Activated CD4-positive, alpha-beta T cell treated with anti-CD3 and anti-CD28 coated beads for 4 hours (primary cell): ENCODE results near the gene ARF4.
"Not testable (repeated sequence)": the region's sequence is repeated elsewhere in the genome, so short reads cannot be mapped to it uniquely, and the experiment has no call there.

Source experiments
- DNase-seq, 2 donors: peaks; one replicate each; pipeline ENCODE4 v3.0.0-alpha.2; 2020

ARF4 gene

DNA sequence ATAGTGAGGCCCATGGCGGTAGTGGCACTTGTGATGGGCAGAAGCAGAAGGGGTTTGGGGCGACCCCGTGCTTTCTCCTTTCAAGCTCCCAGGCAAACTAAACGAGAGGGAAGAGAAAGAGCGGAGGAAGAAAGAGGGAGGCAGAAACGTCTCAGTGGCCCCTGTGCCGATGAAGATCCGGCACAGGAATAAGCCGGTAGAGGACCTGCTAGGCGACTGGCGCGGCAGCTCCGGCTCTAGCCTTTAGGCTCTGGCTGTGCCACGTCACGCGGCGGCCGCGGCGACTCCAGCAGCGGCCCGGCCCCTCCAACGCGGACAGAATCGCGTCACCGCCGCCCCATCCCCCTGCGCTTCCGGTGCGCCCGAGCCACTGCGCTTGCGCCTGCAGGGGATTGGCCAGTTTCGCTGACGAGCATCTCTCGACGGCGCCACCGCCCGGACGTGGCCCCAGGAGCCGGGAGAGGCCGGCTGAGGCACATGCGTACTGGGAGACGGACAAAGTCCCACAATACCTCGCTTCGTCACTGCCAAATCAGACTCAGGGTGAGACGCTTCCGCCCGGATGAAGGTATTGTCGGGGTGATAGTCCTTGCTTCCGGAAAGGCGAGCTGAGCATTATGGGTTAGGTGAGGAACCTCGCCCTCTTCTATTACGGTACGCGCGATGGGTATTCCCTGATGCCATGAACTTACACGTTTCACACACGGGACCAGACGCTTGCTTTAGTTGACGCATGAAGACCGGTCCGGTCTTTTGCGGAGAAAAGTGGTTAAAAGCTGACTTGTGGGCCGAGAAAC, at the start of gene ARF4:
TSS of gene ARF4 (minus strand) at position 218 of the 797 bp plus-strand sequence. CDS start at position 14, 204 bp downstream.
- DNase-seq = peak; percentile 98 to 99

DNA sequence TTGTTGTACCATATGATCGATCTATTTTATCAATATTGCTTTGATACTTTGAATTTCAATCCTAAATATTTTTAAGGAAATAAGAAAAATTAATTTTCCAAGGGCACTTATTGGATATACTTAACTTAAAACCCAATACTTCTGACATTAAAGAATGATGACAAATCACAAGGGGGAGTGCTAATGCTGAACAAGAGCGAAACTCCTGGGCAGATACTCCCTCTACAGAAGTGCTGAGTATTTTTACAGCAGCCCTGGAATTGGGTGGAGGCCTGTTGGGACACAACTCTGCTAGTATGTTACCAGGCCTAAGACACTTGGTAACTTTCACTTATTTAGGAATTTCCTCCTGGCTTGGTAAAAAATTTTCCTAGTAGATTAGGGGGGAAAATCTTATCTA, 49.6 kb upstream of the ARF4 start:
- DNase-seq = no peak

DNA sequence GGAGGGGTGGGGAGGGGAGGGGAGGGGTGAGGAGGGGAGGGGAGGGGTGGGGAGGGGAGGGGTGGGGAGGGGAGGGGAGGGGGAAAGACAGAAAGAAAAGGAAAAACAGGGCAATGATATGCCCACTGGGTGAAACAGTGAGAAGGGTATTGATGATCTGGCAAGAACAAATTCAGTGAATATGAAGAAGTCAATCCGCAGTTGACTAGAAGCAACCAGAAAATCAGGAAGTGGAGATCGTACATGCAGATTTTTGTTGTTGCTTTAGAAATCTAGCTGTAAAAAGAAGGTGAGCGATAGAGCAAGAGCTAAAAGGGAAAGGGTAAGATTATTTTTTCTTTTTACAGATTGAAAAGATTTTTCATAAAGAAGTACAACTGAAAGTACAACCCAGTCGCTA, 47.6 kb upstream of the ARF4 start:
- no peak for DNase-seq

DNA sequence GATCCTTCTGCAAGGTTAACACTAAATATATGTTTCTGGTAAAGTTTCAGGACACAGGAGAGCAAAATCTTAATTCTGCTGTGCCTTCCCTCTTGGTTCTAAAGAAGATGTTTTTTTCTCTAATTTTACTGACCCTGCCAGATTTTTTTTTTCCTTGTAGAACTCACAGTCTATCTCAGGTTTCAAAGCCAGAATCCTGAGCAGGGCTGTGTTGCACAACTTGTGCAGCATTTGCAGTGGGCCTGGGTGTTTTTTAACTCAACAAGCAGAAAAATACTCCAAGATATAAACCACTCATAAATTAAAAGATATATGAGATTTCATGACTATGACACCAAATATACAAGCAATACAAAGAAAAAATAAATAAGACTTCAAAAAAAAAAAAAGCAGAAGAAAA, 40.2 kb upstream of the ARF4 start:
- no peak for DNase-seq

DNA sequence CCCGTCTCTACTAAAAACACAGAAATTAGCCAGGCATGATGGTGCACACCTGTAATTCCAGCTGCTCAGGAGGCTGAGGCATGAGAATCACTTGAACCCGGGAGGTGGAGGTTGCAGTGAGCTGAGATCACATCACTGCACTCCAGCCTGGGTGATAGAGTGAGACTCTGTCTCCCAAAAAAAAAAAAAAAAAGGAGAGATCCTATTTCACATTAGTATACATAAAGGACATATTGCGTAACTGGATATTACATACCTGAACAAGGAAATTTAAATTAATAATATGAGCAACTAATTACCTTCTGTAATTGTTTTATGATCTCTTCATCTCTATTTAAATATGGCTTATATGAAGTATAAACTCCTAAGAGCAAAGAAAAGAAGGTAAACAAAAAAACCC, 37.1 kb upstream of the ARF4 start:
- DNase-seq = not testable (repeated sequence)

DNA sequence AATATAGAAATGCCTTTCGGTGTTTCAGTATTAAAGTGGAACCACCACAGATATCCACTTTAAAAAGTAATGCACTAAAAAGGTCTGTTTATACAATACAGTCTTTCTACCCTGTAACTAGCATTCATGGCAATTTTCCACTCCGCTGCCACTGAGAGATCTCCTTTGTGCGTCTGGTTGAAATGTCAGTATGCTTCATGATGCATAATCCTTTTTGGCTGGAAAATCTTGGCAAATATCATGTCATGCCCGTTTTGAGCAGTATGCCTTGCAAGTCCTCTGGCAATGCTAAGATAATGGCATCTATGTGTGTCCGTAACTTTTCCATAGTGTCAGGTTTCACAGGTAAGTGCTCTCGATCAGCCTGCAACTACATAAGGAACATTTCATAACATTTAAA, 30.8 kb upstream of the ARF4 start:
- no peak for DNase-seq

DNA sequence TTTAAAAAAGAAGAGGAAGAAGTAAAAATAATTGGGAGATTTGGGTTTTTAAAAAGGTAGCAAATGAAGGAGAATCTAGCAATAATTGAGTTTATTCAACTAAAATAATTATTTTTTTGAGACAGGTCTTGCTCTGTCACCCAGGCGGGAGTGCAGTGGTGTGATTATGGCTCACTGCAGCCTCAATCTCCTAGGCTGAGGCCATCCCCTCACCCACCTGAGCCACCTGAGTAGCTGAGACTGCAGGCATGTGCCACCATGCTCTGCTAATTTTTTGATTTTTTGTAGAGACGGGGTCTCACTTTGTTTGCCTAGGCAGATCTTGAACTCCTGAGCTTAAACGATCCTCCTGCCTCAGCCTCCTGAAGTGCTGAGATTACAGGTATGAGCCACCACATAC, 27.7 kb upstream of the ARF4 start:
- DNase-seq = no peak

DNA sequence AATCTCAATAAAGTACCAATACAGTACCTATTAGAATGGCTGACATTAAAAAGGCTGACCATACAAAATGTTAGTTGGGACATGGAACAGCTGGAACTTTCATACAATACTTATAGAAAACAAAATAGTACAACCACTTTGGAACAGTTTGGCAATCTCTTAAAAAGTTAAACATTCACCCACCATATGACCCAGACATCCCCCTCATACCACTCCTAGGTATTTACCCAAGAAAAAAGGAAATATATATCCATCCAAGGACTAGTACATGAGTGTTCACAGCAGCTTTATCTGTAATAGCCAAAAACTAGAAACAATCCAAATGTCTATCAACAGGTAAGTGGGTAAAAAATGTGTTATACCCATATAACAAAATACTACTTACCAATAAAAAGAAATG, 25.2 kb upstream of the ARF4 start:
- DNase-seq = no peak

DNA sequence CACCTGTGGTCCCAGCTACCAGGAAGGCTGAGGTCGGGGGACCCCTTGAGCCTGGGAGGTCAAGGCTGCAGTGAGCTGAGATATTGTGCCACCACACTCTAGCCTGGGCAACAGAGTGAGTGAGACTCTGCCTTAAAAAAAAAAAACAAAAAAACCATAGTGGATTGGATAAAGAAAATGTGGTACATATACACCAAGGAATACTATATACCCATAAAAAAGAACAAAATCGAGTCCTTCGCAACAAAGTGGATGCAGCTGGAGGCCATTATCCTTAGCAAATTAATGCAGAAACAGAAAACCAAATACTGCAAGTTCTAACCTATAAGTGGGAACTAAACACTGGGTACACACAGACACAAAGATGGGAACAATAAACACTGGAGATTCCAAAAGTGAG, 20.6 kb upstream of the ARF4 start:
- no peak for DNase-seq

DNA sequence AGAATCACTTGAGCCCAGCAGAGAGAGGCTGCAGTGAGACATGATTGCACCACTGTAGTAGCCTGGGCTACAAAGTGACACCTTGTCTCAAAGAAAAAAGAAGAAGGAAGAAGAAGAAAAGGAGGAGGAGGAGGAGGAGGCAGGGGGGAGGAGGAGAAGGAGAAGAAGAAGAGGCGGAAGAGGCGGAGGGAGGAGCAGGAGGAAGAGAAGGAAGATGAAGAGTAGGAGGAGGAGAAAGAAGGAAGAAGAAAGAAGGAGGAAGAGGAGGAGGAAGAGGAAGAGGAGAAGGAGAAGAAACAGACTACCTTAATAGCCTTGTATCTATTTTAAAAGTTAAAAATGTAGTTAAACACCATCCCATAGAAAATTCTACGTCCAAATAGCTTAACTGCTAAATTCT, 19.1 kb upstream of the ARF4 start:
- DNase-seq = no peak

DNA sequence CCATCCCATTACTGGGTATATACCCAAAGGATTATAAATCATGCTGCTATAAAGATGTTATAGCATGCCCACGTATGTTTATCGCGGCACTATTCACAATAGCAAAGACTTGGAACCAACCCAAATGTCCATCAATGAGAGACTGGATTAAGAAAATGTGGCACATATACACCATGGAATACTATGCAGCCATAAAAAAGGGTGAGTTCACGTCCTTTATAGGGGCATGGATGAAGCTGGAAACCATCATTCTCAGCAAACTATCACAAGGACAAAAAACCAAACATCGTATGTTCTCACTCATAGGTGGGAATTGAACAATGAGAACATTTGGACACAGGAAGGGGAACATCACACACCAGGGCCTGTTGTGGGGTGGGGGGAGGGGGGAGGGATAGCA, 14.7 kb upstream of the ARF4 start:
- DNase-seq = not testable (repeated sequence)

DNA sequence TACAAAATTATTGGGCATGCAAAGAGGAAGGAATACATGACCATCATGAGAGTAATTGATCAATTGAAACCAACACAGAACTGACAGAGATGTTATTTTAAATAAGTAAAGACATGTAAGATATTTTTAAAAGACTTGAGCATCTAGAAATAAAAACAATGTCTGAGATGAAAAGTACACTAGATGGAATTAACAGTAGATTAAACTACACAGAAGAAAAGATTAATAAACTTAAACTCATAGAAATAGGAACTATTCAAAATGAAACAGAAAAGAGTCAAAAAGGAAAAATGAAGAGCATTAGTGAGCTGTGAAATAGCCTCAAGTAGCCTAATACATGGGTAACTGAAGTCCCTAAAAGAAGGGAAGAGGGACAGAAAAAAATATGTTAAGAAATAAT, 8.5 kb upstream of the ARF4 start:
- DNase-seq = no peak

DNA sequence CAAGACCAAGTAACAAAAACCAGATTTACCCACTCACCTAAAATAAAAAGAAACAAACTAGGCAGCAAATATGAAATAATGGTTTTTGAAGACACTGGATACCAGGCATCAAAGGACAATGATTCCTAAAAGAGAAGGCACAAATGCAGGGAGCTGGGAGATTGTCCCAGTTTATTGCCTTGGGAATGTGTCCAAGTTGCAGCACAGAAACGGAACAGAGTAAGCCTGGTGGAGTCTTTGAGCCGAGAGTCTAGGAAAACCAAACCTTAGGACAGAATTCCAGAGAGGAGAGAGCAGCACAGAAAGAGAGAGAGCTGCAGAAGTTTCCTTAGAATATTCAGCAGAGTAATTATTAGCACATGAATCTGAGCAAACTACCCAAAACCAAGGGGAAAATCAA, 7.8 kb upstream of the ARF4 start:
- no peak for DNase-seq

DNA sequence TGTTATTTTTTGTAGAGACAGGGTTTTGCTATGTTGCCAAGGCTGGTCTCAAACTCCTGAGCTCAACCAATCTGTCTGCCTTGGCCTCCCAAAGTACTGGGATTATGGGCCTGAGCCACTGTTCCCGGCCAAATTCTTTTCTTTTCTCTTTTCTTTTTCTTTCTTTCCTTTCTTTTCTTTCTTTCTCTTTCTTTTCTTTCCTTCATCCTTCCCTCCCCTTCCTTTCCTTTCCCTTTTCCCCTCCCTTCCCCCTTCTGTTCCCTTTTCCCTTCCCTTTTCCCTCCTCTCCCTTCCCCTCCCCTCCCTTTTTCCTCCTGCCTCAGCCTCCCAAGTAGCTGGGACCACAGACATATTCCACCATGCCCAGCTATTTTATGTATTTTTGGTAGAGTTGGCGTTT, 3.1 kb upstream of the ARF4 start:
- no peak for DNase-seq

DNA sequence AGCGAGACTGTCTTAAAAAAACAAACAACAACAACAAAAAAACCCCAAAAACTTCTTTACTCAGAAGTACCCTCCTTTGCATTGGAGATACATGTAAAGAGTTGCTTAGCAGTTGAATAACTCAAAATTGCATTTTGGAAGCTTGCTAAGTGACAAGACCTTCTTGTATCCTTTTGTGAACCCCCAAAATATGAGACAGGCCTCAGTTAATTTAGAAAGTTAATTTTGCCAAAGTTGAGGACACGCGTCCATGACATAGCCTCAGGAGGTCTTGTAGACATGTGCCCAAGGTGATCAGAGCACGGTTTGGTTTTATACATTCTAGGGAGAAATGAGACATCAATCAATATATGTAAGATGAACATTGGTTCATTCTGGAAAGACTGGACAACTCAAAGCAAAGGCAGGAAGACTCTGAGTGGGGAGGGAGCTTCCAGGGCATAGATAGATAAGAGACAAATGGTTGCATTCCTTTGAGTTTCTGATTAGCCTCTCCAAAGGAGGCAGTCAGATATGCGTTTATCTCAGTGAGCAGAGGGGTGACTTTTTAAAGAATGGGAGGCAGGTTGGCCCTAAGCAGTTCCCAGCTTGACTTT, 1.7 kb upstream of the ARF4 start:
- no peak for DNase-seq

DNA sequence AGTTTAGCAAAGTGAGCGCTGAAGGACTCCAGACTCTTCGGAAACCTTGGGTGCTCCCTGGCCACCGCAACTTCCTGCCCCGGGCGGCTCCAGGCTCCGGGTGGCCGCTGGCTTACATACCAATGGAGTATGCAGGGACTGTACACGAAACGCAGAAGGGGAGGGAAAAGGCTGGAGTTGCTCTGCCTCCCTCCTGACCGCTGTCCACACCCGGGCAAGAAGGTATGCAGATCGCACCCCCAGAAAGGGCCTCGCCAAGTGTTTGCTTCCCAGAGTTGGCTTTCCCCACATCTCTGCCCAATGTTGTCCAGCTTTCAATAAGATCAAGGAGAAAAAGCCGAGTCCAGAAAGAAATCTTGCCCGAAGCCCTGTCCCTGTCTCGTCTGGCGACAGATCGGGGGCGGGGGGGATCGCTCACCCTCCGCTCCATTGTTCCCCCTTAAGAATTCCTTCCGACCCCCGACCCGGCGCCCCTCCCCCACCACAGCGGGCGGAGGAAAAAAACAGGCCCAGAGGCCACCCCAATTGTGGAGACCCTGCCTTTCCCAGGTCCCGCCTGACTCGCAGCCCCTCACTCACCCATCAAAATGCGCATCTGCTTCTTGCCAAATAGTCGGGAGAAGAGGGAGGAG, 533 bp downstream of the ARF4 start:
- DNase-seq = peak; percentile 35 to 53

DNA sequence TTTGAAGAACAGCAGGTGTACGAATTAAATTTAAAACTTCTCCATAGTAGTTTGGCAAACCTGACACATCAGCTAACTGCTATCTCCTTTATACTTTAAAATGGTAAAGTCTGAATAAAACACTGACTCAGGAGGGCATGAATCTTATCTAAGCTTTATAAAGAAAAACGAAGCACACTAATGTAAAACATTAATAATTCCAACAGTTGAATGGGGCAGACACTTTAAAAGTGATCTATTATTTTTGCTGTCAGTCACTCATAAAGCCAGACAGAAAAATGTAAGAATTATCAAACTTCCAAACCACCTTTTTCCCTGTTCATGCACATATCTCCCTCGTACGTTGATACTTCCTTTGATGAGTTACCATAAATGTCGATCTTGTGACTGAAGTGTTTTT, 2.6 kb downstream of the ARF4 start:
- DNase-seq = no peak

DNA sequence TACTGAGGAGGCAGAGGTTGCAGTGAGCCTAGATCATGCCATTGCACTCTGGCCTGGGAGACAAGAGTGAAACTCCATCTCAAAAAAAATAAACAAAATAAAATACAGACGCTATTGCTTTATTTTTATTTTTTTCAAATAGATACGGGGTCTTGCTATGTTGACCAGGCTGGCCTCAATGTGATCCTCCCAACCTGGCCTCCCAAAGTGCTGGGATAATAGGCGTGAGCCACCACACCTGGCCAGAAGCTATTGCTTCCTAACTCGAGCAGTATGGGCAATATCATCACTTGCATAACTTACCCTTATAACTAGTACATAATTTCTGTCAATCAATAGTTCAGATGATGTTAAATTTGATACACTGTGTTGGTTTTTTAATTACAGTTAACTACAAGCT, 3.0 kb downstream of the ARF4 start:
- DNase-seq = no peak

DNA sequence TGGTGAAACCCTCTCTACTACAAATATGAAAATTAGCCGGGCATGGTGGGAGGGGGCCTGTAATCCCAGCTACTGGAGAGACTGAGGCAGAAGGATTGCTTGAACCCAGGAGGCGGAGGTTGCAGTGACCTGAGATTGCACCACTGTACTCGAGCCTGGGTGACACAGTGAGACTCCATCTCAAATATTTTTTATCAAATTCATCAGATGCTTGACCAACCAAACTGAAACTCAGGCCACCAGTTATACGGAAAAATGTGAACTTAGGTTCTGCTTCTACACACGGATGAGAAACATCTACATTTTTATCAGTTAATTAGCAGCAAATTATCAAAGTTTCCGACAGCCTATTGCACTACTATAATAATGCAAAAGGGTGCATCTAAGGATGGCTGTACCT, 4.8 kb downstream of the ARF4 start:
- no peak for DNase-seq

DNA sequence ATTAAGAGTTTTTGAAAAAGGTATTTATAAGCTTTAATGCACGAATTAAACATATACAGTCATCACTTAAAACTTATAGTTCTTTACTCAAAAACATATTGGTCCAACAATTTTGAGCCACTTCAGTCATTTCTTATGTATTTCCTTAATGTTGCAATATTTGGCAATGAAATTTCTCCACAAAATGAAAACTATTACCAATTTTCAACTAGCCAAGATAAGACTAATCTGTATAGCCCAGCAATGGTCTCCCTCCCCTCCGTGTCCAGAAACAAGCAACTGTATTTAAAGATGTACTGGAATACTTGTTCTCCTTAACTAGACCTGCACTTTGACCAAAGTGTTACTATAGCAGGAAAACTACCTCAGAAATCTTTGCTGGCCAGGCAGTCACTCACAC, 9.2 kb downstream of the ARF4 start:
- DNase-seq = no peak

DNA sequence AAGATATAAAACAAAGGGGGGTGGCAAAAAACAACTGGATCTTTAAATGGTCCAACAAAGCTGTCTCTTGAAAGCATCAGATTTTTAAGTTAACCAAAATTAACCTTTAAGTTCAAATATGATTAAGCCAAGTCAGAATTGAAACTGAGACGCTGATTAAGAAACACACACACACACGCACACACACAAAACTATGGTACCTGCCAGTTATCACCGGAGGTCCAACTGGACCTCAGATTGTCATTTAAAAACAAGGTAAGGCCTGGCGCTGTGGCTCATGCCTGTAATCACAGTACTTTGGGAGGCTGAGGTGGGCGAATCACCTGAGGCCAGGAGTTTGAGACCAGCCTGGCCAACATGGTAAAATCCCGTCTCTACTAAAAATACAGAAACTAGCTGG, 10.4 kb downstream of the ARF4 start:
- no peak for DNase-seq

DNA sequence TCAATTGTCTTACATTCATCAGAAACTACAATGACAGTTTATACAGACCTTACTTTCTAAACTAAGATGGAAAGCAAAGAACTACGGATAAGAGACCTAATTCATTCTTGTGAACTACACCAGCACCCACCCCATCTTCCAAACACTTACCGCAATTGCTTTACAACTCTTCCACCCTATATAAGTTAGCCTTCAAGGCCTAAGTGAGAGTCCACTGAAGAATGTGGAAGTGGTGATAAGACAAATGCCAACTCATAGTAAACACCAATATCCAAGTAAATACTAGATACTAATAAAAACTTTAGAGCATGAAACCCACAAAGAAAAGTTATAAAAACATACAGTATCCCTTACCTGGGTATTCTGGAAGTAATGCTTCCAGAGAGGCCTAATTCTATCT, 13.6 kb downstream of the ARF4 start:
- DNase-seq = no peak

DNA sequence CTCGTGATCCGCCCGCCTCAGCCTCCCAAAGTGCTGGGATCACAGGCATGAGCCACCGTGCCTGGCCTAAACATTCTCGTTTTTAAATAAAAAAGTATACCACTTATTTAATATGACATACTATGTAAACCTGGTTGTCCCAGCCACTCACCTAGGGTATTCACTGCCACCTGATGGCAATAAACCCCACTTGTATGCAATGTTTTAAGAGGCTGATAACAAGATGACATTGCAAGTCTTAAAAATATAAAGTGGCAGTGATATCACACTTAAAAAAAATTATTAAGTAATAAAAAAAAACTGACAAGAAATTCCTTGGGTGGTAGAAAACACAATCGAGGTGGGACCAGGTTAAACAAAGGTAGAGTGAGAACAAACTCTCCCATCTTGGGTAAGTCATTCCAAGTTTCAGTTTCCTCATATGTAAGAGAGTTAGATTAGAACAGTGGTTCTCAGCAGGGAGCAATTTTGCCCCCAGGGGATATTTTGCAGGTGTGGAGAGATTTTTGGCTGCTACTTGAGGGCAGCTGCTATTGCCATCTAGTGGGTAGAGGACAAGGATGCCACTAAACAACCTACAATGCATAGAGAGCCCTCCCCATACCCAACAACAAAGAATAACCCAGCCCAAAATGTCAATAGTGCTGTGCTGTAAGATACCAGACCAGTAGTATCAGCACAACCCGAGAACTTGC, 14.5 kb downstream of the ARF4 start:
- no peak for DNase-seq

DNA sequence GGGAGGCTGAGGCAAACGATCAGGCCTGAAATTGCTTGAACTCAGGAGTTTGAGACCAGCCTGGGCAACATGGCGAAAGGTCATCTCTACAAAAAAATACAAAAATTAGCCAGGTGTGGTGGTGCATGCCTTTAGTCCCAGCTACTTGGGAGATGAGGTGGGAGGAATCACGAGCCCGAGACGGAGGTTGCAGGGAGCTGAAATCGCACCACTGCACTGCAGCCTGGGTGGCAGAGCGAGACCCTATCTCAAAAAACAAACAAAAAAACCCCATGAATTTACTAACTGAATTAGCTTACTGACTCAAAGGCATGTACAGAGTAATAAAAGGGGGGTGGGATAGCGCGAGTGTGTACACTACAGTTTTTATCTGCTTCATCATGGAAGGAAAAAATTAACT, 19.3 kb downstream of the ARF4 start:
- no peak for DNase-seq
